T-cell (primary cell): ENCODE data around the gene SLC6A5. TPM values are rescaled to one million over a fixed set of nuclear protein-coding genes. Genes with fewer than 3 reads are reported as not detected.

Source experiments
- ATAC-seq, 4 experiments: fragments of 200-7000 bp in 3 of 4; fragments of 150-1000 bp in 1 of 4; cut with Tn5 transposase; replicated peaks in 1 of 4; 1 replicate in 3 of 4; 2 replicates in 1 of 4; pipeline ENCODE4 v1.10.0; 2021; ENCODE audit warnings: moderate library complexity in 3 of 4, mild to moderate bottlenecking in 2 of 4, moderate number of reproducible peaks in 1 of 4
- CTCF ChIA-PET, 2 donors: fragments of 300-600 bp; sonication (Branson Sonifier 250); formaldehyde crosslinking; loops; one replicate each; lab custom pipeline; 2022; ENCODE audit warnings: antibody characterized with exemption in 2 of 2; lab: Charles Lee
- POLR2A ChIA-PET, 2 donors: fragments of 300-600 bp; sonication (Branson Sonifier 250); formaldehyde crosslinking; loops; one replicate each; lab custom pipeline; 2022; ENCODE audit warnings: antibody characterized with exemption in 2 of 2; lab: Charles Lee
- DNase-seq, 35 experiments: peaks; one replicate each; pipeline versions ENCODE4 v3.0.0 to v3.0.0-alpha.2; 2013 to 2023
- H3K27ac ChIP-seq: one replicate; pipeline ENCODE4 v1.5.1; 2013; ENCODE audit warnings: low read length
- H3K27me3 ChIP-seq, 2 experiments: replicated peaks in 1 of 2; 1 replicate in 1 of 2; 2 replicates in 1 of 2; pipeline versions ENCODE4 v1.6.1 to v1.7.0; 2013; ENCODE audit warnings: low read length in 1 of 2, mixed read lengths in 1 of 2; ENCODE audit not compliant: control insufficient read depth in 2 of 2, insufficient read depth in 2 of 2; ENCODE audit errors: extremely low read depth in 1 of 2
- H3K36me3 ChIP-seq, 2 donors: 1 replicate in 1 of 2; 2 replicates in 1 of 2; pipeline versions ENCODE4 v1.6.1 to v1.7.0; 2013; ENCODE audit warnings: low read length in 1 of 2; ENCODE audit not compliant: control insufficient read depth in 2 of 2, insufficient read depth in 1 of 2; ENCODE audit errors: extremely low read depth in 1 of 2
- H3K4me1 ChIP-seq, 2 experiments: 1 replicate in 1 of 2; 2 replicates in 1 of 2; pipeline versions ENCODE4 v1.6.1 to v1.7.0; 2013; ENCODE audit warnings: low read length in 2 of 2, mixed read lengths in 1 of 2; ENCODE audit not compliant: insufficient read depth in 2 of 2, control insufficient read depth in 1 of 2; ENCODE audit errors: extremely low read depth in 1 of 2
- H3K4me3 ChIP-seq, 2 donors: 1 replicate in 1 of 2; 2 replicates in 1 of 2; pipeline versions ENCODE4 v1.5.1 to v1.7.0; 2013; ENCODE audit warnings: mild to moderate bottlenecking in 2 of 2, low read length in 1 of 2, moderate library complexity in 1 of 2; ENCODE audit not compliant: control insufficient read depth in 1 of 2; ENCODE audit errors: extremely low read depth in 1 of 2
- H3K9me3 ChIP-seq: 2 replicates; pipeline ENCODE4 v1.7.0; 2013
- H3K27ac Mint-ChIP-seq, 2 donors: one replicate each; pipeline ENCODE4 v1.8.0; 2020 to 2021; ENCODE audit warnings: mild to moderate bottlenecking in 2 of 2, mixed read lengths in 2 of 2
- H3K27me3 Mint-ChIP-seq, 2 donors: one replicate each; pipeline ENCODE4 v1.8.0; 2021 to 2022; ENCODE audit warnings: mixed read lengths in 2 of 2
- H3K36me3 Mint-ChIP-seq: one replicate; pipeline ENCODE4 v1.8.0; 2021; ENCODE audit warnings: mixed read lengths
- H3K4me1 Mint-ChIP-seq, 3 donors: one replicate each; pipeline ENCODE4 v1.8.0; 2020 to 2022; ENCODE audit warnings: mixed read lengths in 3 of 3, mild to moderate bottlenecking in 1 of 3
- H3K4me3 Mint-ChIP-seq, 3 donors: one replicate each; pipeline ENCODE4 v1.8.0; 2020 to 2022; ENCODE audit warnings: mild to moderate bottlenecking in 3 of 3, mixed read lengths in 3 of 3, moderate library complexity in 3 of 3
- H3K9me3 Mint-ChIP-seq, 3 donors: one replicate each; pipeline ENCODE4 v1.8.0; 2020 to 2022; ENCODE audit warnings: mixed read lengths in 3 of 3
- WGBS: methylation state at CpG from one replicate; pipeline ENCODE4 v1.1.5; 2013; ENCODE audit warnings: missing lambda C conversion rate; ENCODE audit not compliant: insufficient coverage; 5-methylcytosine and 5-hydroxymethylcytosine counted together
- total RNA-seq, 35 experiments: library from RNA in 6 of 35; stranded (reverse) in 6 of 35; fragments of 120-200 nt in 1 of 35; gene quantifications; one replicate each; pipeline versions ENCODE4 v1.2.1 to v1.2.4 and lab custom pipeline; 2013 to 2026

SLC6A5 gene
- total RNA-seq, 5 donors from 2014 or later (not counting 1 experiment from before 2014, with no cell fraction given), result not detected

GRCh38 chr11:20676658-20677057 lies 77.2 kb downstream of the SLC6A5 start:
- no peaks in the 10 kb centered on the region for H3K36me3 ChIP-seq
- no peak for ATAC-seq
- POLR2A ChIA-PET, result no interaction called here
- Mint-ChIP-seq H3K27me3 (peaks cover 23 to 41% of the 10 kb centered on the region in 2 donors), H3K9me3 (no peaks in the 10 kb centered on the region), H3K4me1 (no peaks in the 10 kb centered on the region), H3K36me3 (no peaks in the 10 kb centered on the region), H3K4me3 (no peak overlapping the region), H3K27ac (no peak overlapping the region)
- CTCF ChIA-PET, result no interaction called here
- no peak overlapping the region for H3K4me3 ChIP-seq
- no peak overlapping the region for H3K27ac ChIP-seq
- peaks cover 5 to 6% of the 10 kb centered on the region in 2 experiments for H3K27me3 ChIP-seq
- no peaks in the 10 kb centered on the region for H3K9me3 ChIP-seq
- no peak for DNase-seq
- WGBS, result no CpG with 5 or more reads among the region's 2 CpGs
- H3K4me1 ChIP-seq, result no peaks in the 10 kb centered on the region

- ChIA-PET POLR2A (no interaction called here), CTCF (no interaction called here)
- H3K36me3 Mint-ChIP-seq, result no peaks in the 10 kb centered on the region
- Histone ChIP-seq H3K27ac (no peak overlapping the region), H3K4me3 (no peak overlapping the region), H3K4me1 (no peaks in the 10 kb centered on the region), H3K9me3 (no peaks in the 10 kb centered on the region), H3K36me3 (no peaks in the 10 kb centered on the region), H3K27me3 (no peaks in the 10 kb centered on the region)
- no peaks in the 10 kb centered on the region for H3K27me3 Mint-ChIP-seq
- ATAC-seq, result no peak
- no peak overlapping the region for H3K27ac Mint-ChIP-seq
- no peak overlapping the region for H3K4me3 Mint-ChIP-seq
- no peak for DNase-seq
- WGBS, result 70% methylated on average over 2 of the region's 3 CpGs
- peaks cover 0 to 5% (median 5%) of the 10 kb centered on the region in 3 donors for H3K9me3 Mint-ChIP-seq
- no peaks in the 10 kb centered on the region for H3K4me1 Mint-ChIP-seq
Measured at GRCh38 chr11:20688761-20689160, 89.4 kb downstream of the SLC6A5 start.

- Histone ChIP-seq H3K4me1 (no peaks in the 10 kb centered on the region), H3K9me3 (no peaks in the 10 kb centered on the region), H3K36me3 (no peaks in the 10 kb centered on the region), H3K4me3 (no peak overlapping the region), H3K27ac (no peak overlapping the region), H3K27me3 (no peaks in the 10 kb centered on the region)
- no peak for ATAC-seq
- peaks cover 17 to 23% (median 22%) of the 10 kb centered on the region in 3 donors for H3K9me3 Mint-ChIP-seq
- no peaks in the 10 kb centered on the region for H3K4me1 Mint-ChIP-seq
- no peaks in the 10 kb centered on the region for H3K36me3 Mint-ChIP-seq
- ChIA-PET POLR2A (no interaction called here), CTCF (no interaction called here)
- no peak overlapping the region for H3K27ac Mint-ChIP-seq
- H3K27me3 Mint-ChIP-seq, result peaks cover 0 to 1% of the 10 kb centered on the region in 2 donors
- DNase-seq, result no peak
- no peak overlapping the region for H3K4me3 Mint-ChIP-seq
- 63% methylated on average over 4 of the region's 6 CpGs for WGBS
Measured at GRCh38 chr11:20707876-20708275, 108.5 kb downstream of the SLC6A5 start.

Other genes starting within 250 kb of the SLC6A5 start
- gene HTATIP2, start 235.9 kb upstream of the SLC6A5 start, total RNA-seq, result 10 to 100 TPM; 16.0 to 46.9 (median 40.0) TPM
- gene PRMT3, start 211.9 kb upstream of the SLC6A5 start, total RNA-seq, result 10 to 100 TPM; 12.9 to 19.5 (median 17.2) TPM
- not detected for gene NELL1, start 70.0 kb downstream of the SLC6A5 start, total RNA-seq